Glutamatergic neuron (in vitro differentiated cells): Measurements from ENCODE around the gene SLC38A7. TPM values are rescaled to one million over a fixed set of nuclear protein-coding genes. Genes with fewer than 3 reads are reported as not detected.

Source experiments
- DNase-seq: peaks from one replicate; pipeline ENCODE4 v3.0.0; 2022
- H3K27ac Mint-ChIP-seq: one replicate; pipeline ENCODE4 v1.8.0; 2020; ENCODE audit warnings: mild to moderate bottlenecking, mixed read lengths, inconsistent platforms; ENCODE audit not compliant: unreplicated experiment
- H3K27me3 Mint-ChIP-seq: one replicate; pipeline ENCODE4 v1.8.0; 2020; ENCODE audit warnings: mild to moderate bottlenecking, moderate library complexity, mixed read lengths, inconsistent platforms; ENCODE audit not compliant: unreplicated experiment
- H3K36me3 Mint-ChIP-seq: one replicate; pipeline ENCODE4 v1.8.0; 2020; ENCODE audit warnings: mild to moderate bottlenecking, mixed read lengths, inconsistent platforms; ENCODE audit not compliant: unreplicated experiment
- H3K4me1 Mint-ChIP-seq: one replicate; pipeline ENCODE4 v1.8.0; 2020; ENCODE audit warnings: mild to moderate bottlenecking, low read depth, mixed read lengths, inconsistent platforms; ENCODE audit not compliant: unreplicated experiment
- H3K4me3 Mint-ChIP-seq: one replicate; pipeline ENCODE4 v1.8.0; 2020; ENCODE audit warnings: mild to moderate bottlenecking, mixed read lengths, inconsistent platforms; ENCODE audit not compliant: unreplicated experiment
- H3K9me3 Mint-ChIP-seq: one replicate; pipeline ENCODE4 v1.8.0; 2020; ENCODE audit warnings: mild to moderate bottlenecking, moderate library complexity, mixed read lengths, inconsistent platforms; ENCODE audit not compliant: unreplicated experiment
- CTCF ChIP-seq: fragments of 200-600 bp; sonication (generic); IDR thresholded peaks from one replicate; pipeline ENCODE4 v1.5.0; 2021; ENCODE audit not compliant: partially characterized antibody, unreplicated experiment
- total RNA-seq: library from RNA; stranded (reverse); fragmentation: NEBNext Ultra II Directional; extraction: Animal tissue kit (Norgen Biotek cat#: 25700); gene quantifications from one replicate; pipeline ENCODE4 v1.2.1, GENCODE V29; 2021; ENCODE audit not compliant: unreplicated experiment

Gene SLC38A7
- total RNA-seq, 1 donor from 2014 or later = 52.9 TPM

- no peak overlapping the region for H3K27ac Mint-ChIP-seq
- TF ChIP-seq CTCF = no peak
- H3K4me1 Mint-ChIP-seq = peaks cover 8% of the 10 kb centered on the region
- H3K27me3 Mint-ChIP-seq = peaks cover 2% of the 10 kb centered on the region
- no peaks in the 10 kb centered on the region for H3K36me3 Mint-ChIP-seq
- peaks cover 4% of the 10 kb centered on the region for H3K9me3 Mint-ChIP-seq
- no peak overlapping the region for H3K4me3 Mint-ChIP-seq
- no peak for DNase-seq
Measured at GRCh38 chr16:58679763-58680162, 4.8 kb downstream of the SLC38A7 start.

- no peak overlapping the region for H3K4me3 Mint-ChIP-seq
- TF ChIP-seq CTCF = no peak
- peaks cover 1% of the 10 kb centered on the region for H3K9me3 Mint-ChIP-seq
- H3K27ac Mint-ChIP-seq = no peak overlapping the region
- H3K4me1 Mint-ChIP-seq = peaks cover 5% of the 10 kb centered on the region
- no peaks in the 10 kb centered on the region for H3K36me3 Mint-ChIP-seq
- H3K27me3 Mint-ChIP-seq = peaks cover 2% of the 10 kb centered on the region
- no peak for DNase-seq
Measured at GRCh38 chr16:58678716-58679115, 5.9 kb downstream of the SLC38A7 start.

- no peak overlapping the region for H3K27ac Mint-ChIP-seq
- no peak overlapping the region for H3K4me3 Mint-ChIP-seq
- H3K27me3 Mint-ChIP-seq = peaks cover 2% of the 10 kb centered on the region
- H3K9me3 Mint-ChIP-seq = peaks cover 1% of the 10 kb centered on the region
- H3K36me3 Mint-ChIP-seq = no peaks in the 10 kb centered on the region
- no peak for DNase-seq
- TF ChIP-seq CTCF = no peak
- H3K4me1 Mint-ChIP-seq = peaks cover under 1% of the 10 kb centered on the region
Measured at GRCh38 chr16:58678269-58678668, 6.3 kb downstream of the SLC38A7 start.

- no peak overlapping the region for H3K27ac Mint-ChIP-seq
- H3K4me3 Mint-ChIP-seq = no peak overlapping the region
- peaks cover 2% of the 10 kb centered on the region for H3K27me3 Mint-ChIP-seq
- H3K9me3 Mint-ChIP-seq = peaks cover 5% of the 10 kb centered on the region
- no peaks in the 10 kb centered on the region for H3K4me1 Mint-ChIP-seq
- DNase-seq = no peak
- no peak for TF ChIP-seq CTCF
- peaks cover 4% of the 10 kb centered on the region for H3K36me3 Mint-ChIP-seq
Measured at GRCh38 chr16:58670946-58671583, 13.5 kb downstream of the SLC38A7 start.

- Mint-ChIP-seq H3K4me1 (no peaks in the 10 kb centered on the region), H3K9me3 (peaks cover 5% of the 10 kb centered on the region), H3K27ac (no peak overlapping the region), H3K36me3 (peaks cover 4% of the 10 kb centered on the region), H3K27me3 (peaks cover 6% of the 10 kb centered on the region), H3K4me3 (no peak overlapping the region)
- DNase-seq = no peak
- TF ChIP-seq CTCF = no peak
Measured at GRCh38 chr16:58670177-58670576, 14.4 kb downstream of the SLC38A7 start.
